Measurements from ENCODE around the gene WASHC4. TPM values are rescaled to one million over a fixed set of nuclear protein-coding genes. Genes with fewer than 3 reads are reported as not detected.
"Not testable (repeated sequence)": the region's sequence is repeated elsewhere in the genome, so short reads cannot be mapped to it uniquely, and the experiment has no call there.

WASHC4 gene
- total RNA-seq, 1 experiment from 2014 or later: 28.7 TPM

GRCh38 chr12:105091476-105092206 is 15.9 kb upstream of the WASHC4 start:
- Histone ChIP-seq H3K27me3 (ENCODE audit: insufficient read depth, low read depth) (no peaks in the 10 kb centered on the region), H3K79me2 (ENCODE audit: low read depth) (no peaks in the 10 kb centered on the region), H3K36me3 (ENCODE audit: low read depth) (no peaks in the 10 kb centered on the region), H4K20me1 (ENCODE audit: insufficient read depth) (no peaks in the 10 kb centered on the region), H3F3A (ENCODE audit: insufficient read depth, low read depth) (no peaks in the 10 kb centered on the region), H3K9me2 (ENCODE audit: insufficient read depth) (no peaks in the 10 kb centered on the region), H3K4me2 (peak overlapping the region; percentile 61), H3K27ac (0 out of 2 replicates have a peak overlapping the region, but pooled peaks have one; percentile 16), H3K4me3 (peak overlapping the region; percentile 38; the same call in 1 of the 2 replicates), H3K9me3 (ENCODE audit: insufficient read depth, low read depth) (peaks cover 10% of the 10 kb centered on the region), H3K4me1 (replicated peaks; ENCODE audit: insufficient read depth) (0 out of 2 replicates have a peak, but pooled peaks cover 6% of the 10 kb centered on the region), H2AFZ (peak overlapping the region; percentile 76; the same call in 1 of the 2 replicates)
- no TSS peak for BruUV-seq (replicated peaks)
- intact Hi-C loops (cut with micrococcal nuclease; ENCODE audit: unreplicated experiment): no loop called here
- DNase-seq: no peak
- TF ChIP-seq EZH2 (IDR thresholded peaks at IDR 0.05; ENCODE audit: low read depth) (no peak), CTCF (conservative IDR thresholded peaks at IDR 0.05) (no peak)
- ChIA-PET CTCF (interaction anchor here (0.6 kb wide), 1 partner anchor 10 kb away, joined by 12 read pairs; no protein-coding TSS in a partner anchor), POLR2A (ENCODE audit: unreplicated experiment) (interaction anchor here (0.7 to 1.0 kb wide), 2 partner anchors 9 to 28 kb away, joined by 3 to 4 read pairs; no protein-coding TSS in a partner anchor)

GRCh38 chr12:105092336-105092735 is 15.2 kb upstream of the WASHC4 start:
- BruUV-seq (replicated peaks): no TSS peak
- DNase-seq: peak; percentile 25 to 56
- Histone ChIP-seq H3K9me2 (ENCODE audit: insufficient read depth) (no peaks in the 10 kb centered on the region), H2AFZ (peak overlapping the region; percentile 76; the same call in 1 of the 2 replicates), H3K4me2 (peak overlapping the region; percentile 61), H3K27me3 (ENCODE audit: insufficient read depth, low read depth) (no peaks in the 10 kb centered on the region), H3K4me3 (peak overlapping the region; percentile 38; the same call in 1 of the 2 replicates), H3F3A (ENCODE audit: insufficient read depth, low read depth) (no peaks in the 10 kb centered on the region), H3K79me2 (ENCODE audit: low read depth) (no peaks in the 10 kb centered on the region), H3K9me3 (ENCODE audit: insufficient read depth, low read depth) (peaks cover 12% of the 10 kb centered on the region), H3K4me1 (replicated peaks; ENCODE audit: insufficient read depth) (0 out of 2 replicates have a peak, but pooled peaks cover 6% of the 10 kb centered on the region), H3K27ac (0 out of 2 replicates have a peak overlapping the region, but pooled peaks have one; percentile 16), H4K20me1 (ENCODE audit: insufficient read depth) (no peaks in the 10 kb centered on the region), H3K36me3 (ENCODE audit: low read depth) (no peaks in the 10 kb centered on the region)
- ChIA-PET CTCF (no interaction called here), POLR2A (ENCODE audit: unreplicated experiment) (interaction anchor here (0.7 to 1.0 kb wide), 2 partner anchors 8 to 29 kb away, joined by 3 to 4 read pairs; no protein-coding TSS in a partner anchor)
- TF ChIP-seq CTCF (conservative IDR thresholded peaks at IDR 0.05) (no peak), EZH2 (IDR thresholded peaks at IDR 0.05; ENCODE audit: low read depth) (no peak)
- intact Hi-C loops (cut with micrococcal nuclease; ENCODE audit: unreplicated experiment): no loop called here

GRCh38 chr12:105095338-105095737 is 12.2 kb upstream of the WASHC4 start:
- POLR2A ChIA-PET (ENCODE audit: unreplicated experiment): not testable (repeated sequence)

More at GRCh38 chr12:105095338-105095737, 12.2 kb upstream of the WASHC4 start:
- Histone ChIP-seq H3K4me1 (replicated peaks; ENCODE audit: insufficient read depth) (peaks cover 10% of the 10 kb centered on the region), H3K9me3 (ENCODE audit: insufficient read depth, low read depth) (peaks cover 12% of the 10 kb centered on the region)
- H3K79me2 ChIP-seq (ENCODE audit: low read depth); H2AFZ ChIP-seq; H3F3A ChIP-seq (ENCODE audit: insufficient read depth, low read depth); H3K4me3 ChIP-seq; H3K4me2 ChIP-seq; H3K27ac ChIP-seq; BruUV-seq (replicated peaks); CTCF ChIA-PET; H3K9me2 ChIP-seq (ENCODE audit: insufficient read depth); H3K36me3 ChIP-seq (ENCODE audit: low read depth); H3K27me3 ChIP-seq (ENCODE audit: insufficient read depth, low read depth); intact Hi-C loops (cut with micrococcal nuclease; ENCODE audit: unreplicated experiment); H4K20me1 ChIP-seq (ENCODE audit: insufficient read depth): not testable (repeated sequence)
- DNase-seq: peak in 1 of 2 experiments; percentile 42
